Activated T-cell treated with anti-CD3 and anti-CD28 coated beads, Interleukin-2, amount 50 U/mL, for 72 hours (primary cell): ENCODE results near the gene RASD2. TPM values are rescaled to one million over a fixed set of nuclear protein-coding genes. Genes with fewer than 3 reads are reported as not detected.
"Not testable (repeated sequence)": the region's sequence is repeated elsewhere in the genome, so short reads cannot be mapped to it uniquely, and the experiment has no call there.

Source experiments
- ATAC-seq, 2 donors: fragments of 150-1000 bp; cut with Tn5 transposase; replicated peaks in 1 of 2; 2 replicates each; pipeline ENCODE4 v1.10.0; 2021; ENCODE audit warnings: moderate library complexity in 2 of 2, mild to moderate bottlenecking in 1 of 2
- DNase-seq, 2 donors: peaks; one replicate each; pipeline ENCODE4 v3.0.0; 2021 to 2022; ENCODE audit warnings: mixed read lengths in 1 of 2
- H3K27ac Mint-ChIP-seq: one replicate; pipeline ENCODE4 v1.8.0; 2022; ENCODE audit warnings: mild to moderate bottlenecking, moderate library complexity, mixed read lengths
- H3K27me3 Mint-ChIP-seq: one replicate; pipeline ENCODE4 v1.8.0; 2022; ENCODE audit warnings: low read depth, mixed read lengths
- H3K36me3 Mint-ChIP-seq, 2 donors: one replicate each; pipeline ENCODE4 v1.8.0; 2022; ENCODE audit warnings: mixed read lengths in 2 of 2, mild to moderate bottlenecking in 1 of 2; ENCODE audit not compliant: insufficient read depth in 2 of 2
- H3K4me1 Mint-ChIP-seq: one replicate; pipeline ENCODE4 v1.8.0; 2022; ENCODE audit warnings: low read depth, mixed read lengths
- H3K4me3 Mint-ChIP-seq, 2 donors: one replicate each; pipeline ENCODE4 v1.8.0; 2022; ENCODE audit warnings: mild to moderate bottlenecking in 2 of 2, mixed read lengths in 2 of 2, moderate library complexity in 2 of 2
- H3K9me3 Mint-ChIP-seq, 2 donors: one replicate each; pipeline ENCODE4 v1.8.0; 2022; ENCODE audit warnings: mixed read lengths in 2 of 2
- total RNA-seq, 2 donors: library from RNA; stranded (reverse); gene quantifications; one replicate each; pipeline ENCODE4 v1.2.3, GENCODE V29; 2022

RASD2 gene
- total RNA-seq, 2 donors from 2014 or later = 0.19 to 0.28 TPM

GRCh38 chr22:35509960-35510359 is 30.7 kb upstream of the RASD2 start:
- Mint-ChIP-seq H3K27ac (no peak overlapping the region), H3K4me1 (no peaks in the 10 kb centered on the region), H3K27me3 (peaks cover 21% of the 10 kb centered on the region), H3K4me3 (no peak overlapping the region), H3K9me3 (no peaks in the 10 kb centered on the region), H3K36me3 (no peaks in the 10 kb centered on the region)
- DNase-seq (no peak), ATAC-seq (no peak)

GRCh38 chr22:35510481-35510934 is 30.1 kb upstream of the RASD2 start:
- DNase-seq = no peak
- no peaks in the 10 kb centered on the region for H3K36me3 Mint-ChIP-seq
- no peak overlapping the region for H3K4me3 Mint-ChIP-seq
- no peaks in the 10 kb centered on the region for H3K9me3 Mint-ChIP-seq
- peaks cover 21% of the 10 kb centered on the region for H3K27me3 Mint-ChIP-seq
- no peaks in the 10 kb centered on the region for H3K4me1 Mint-ChIP-seq
- no peak overlapping the region for H3K27ac Mint-ChIP-seq
- ATAC-seq = no peak

- no peak overlapping the region for H3K27ac Mint-ChIP-seq
- no peaks in the 10 kb centered on the region for H3K9me3 Mint-ChIP-seq
- ATAC-seq (no peak), DNase-seq (no peak)
- H3K27me3 Mint-ChIP-seq = peaks cover 21% of the 10 kb centered on the region
- no peaks in the 10 kb centered on the region for H3K4me1 Mint-ChIP-seq
- H3K4me3 Mint-ChIP-seq = no peak overlapping the region
- H3K36me3 Mint-ChIP-seq = no peaks in the 10 kb centered on the region
Measured at GRCh38 chr22:35510951-35511350, 29.7 kb upstream of the RASD2 start.

GRCh38 chr22:35514366-35514765 is 26.3 kb upstream of the RASD2 start:
- Mint-ChIP-seq H3K9me3 (no peaks in the 10 kb centered on the region), H3K36me3 (no peaks in the 10 kb centered on the region), H3K4me1 (no peaks in the 10 kb centered on the region), H3K27me3 (peaks cover 25% of the 10 kb centered on the region), H3K4me3 (no peak overlapping the region), H3K27ac (no peak overlapping the region)
- DNase-seq = no peak
- no peak for ATAC-seq

GRCh38 chr22:35515952-35516351 is 24.7 kb upstream of the RASD2 start:
- H3K27ac Mint-ChIP-seq, H3K36me3 Mint-ChIP-seq, DNase-seq, H3K9me3 Mint-ChIP-seq, ATAC-seq, H3K4me1 Mint-ChIP-seq, H3K4me3 Mint-ChIP-seq: not testable (repeated sequence)
- H3K27me3 Mint-ChIP-seq = peaks cover 25% of the 10 kb centered on the region

- Mint-ChIP-seq H3K4me3 (no peak overlapping the region), H3K4me1 (no peaks in the 10 kb centered on the region), H3K36me3 (no peaks in the 10 kb centered on the region), H3K27me3 (peaks cover 30% of the 10 kb centered on the region), H3K27ac (no peak overlapping the region), H3K9me3 (no peaks in the 10 kb centered on the region)
- DNase-seq (no peak), ATAC-seq (no peak)
Measured at GRCh38 chr22:35516723-35517122, 23.9 kb upstream of the RASD2 start.

GRCh38 chr22:35517207-35517606 is 23.4 kb upstream of the RASD2 start:
- DNase-seq (no peak), ATAC-seq (no peak)
- Mint-ChIP-seq H3K27ac (no peak overlapping the region), H3K27me3 (peaks cover 35% of the 10 kb centered on the region), H3K36me3 (no peaks in the 10 kb centered on the region), H3K9me3 (no peaks in the 10 kb centered on the region), H3K4me1 (no peaks in the 10 kb centered on the region), H3K4me3 (no peak overlapping the region)

GRCh38 chr22:35517769-35518530 is 22.7 kb upstream of the RASD2 start:
- DNase-seq (no peak), ATAC-seq (no peak)
- no peaks in the 10 kb centered on the region for H3K4me1 Mint-ChIP-seq
- H3K9me3 Mint-ChIP-seq = no peaks in the 10 kb centered on the region
- H3K36me3 Mint-ChIP-seq = no peaks in the 10 kb centered on the region
- no peak overlapping the region for H3K27ac Mint-ChIP-seq
- H3K4me3 Mint-ChIP-seq = no peak overlapping the region
- H3K27me3 Mint-ChIP-seq = peaks cover 36% of the 10 kb centered on the region

- H3K27me3 Mint-ChIP-seq = peaks cover 29% of the 10 kb centered on the region
- no peak overlapping the region for H3K4me3 Mint-ChIP-seq
- H3K4me1 Mint-ChIP-seq = no peaks in the 10 kb centered on the region
- DNase-seq (no peak), ATAC-seq (no peak)
- no peaks in the 10 kb centered on the region for H3K9me3 Mint-ChIP-seq
- no peaks in the 10 kb centered on the region for H3K36me3 Mint-ChIP-seq
- no peak overlapping the region for H3K27ac Mint-ChIP-seq
Measured at GRCh38 chr22:35518811-35519210, 21.8 kb upstream of the RASD2 start.

GRCh38 chr22:35519306-35520000 is 21.2 kb upstream of the RASD2 start:
- Mint-ChIP-seq H3K4me1 (no peaks in the 10 kb centered on the region), H3K4me3 (no peak overlapping the region), H3K36me3 (no peaks in the 10 kb centered on the region), H3K27me3 (peaks cover 29% of the 10 kb centered on the region), H3K9me3 (no peaks in the 10 kb centered on the region), H3K27ac (no peak overlapping the region)
- no peak for DNase-seq
- no peak for ATAC-seq

GRCh38 chr22:35521358-35522224 is 19.0 kb upstream of the RASD2 start:
- no peaks in the 10 kb centered on the region for H3K4me1 Mint-ChIP-seq

GRCh38 chr22:35522225-35523149 is 18.1 kb upstream of the RASD2 start:
- H3K27ac Mint-ChIP-seq = no peak overlapping the region
- no peak overlapping the region for H3K4me3 Mint-ChIP-seq
- no peaks in the 10 kb centered on the region for H3K9me3 Mint-ChIP-seq
- H3K36me3 Mint-ChIP-seq = no peaks in the 10 kb centered on the region
- H3K4me1 Mint-ChIP-seq = no peaks in the 10 kb centered on the region
- peaks cover 18% of the 10 kb centered on the region for H3K27me3 Mint-ChIP-seq
- DNase-seq = no peak
- ATAC-seq = no peak

More at GRCh38 chr22:35521358-35522224, 19.0 kb upstream of the RASD2 start:
- Mint-ChIP-seq H3K27ac (no peak overlapping the region), H3K36me3 (no peaks in the 10 kb centered on the region), H3K27me3 (peaks cover 23% of the 10 kb centered on the region), H3K9me3 (no peaks in the 10 kb centered on the region), H3K4me3 (no peak overlapping the region)
- DNase-seq (no peak), ATAC-seq (no peak)
